BLaER1 treated with 17β-estradiol and CSF1 and Interleukin-3, amounts not matched to agents 10 nM and 100 nM (cell line): Measurements from ENCODE around the gene IFT80.

Experiments used
- H3K27ac ChIP-seq, 11 experiments: shearing (Covaris generic); formaldehyde crosslinking; 2 replicates each; pipeline ENCODE4 v1.8.1; 2022
- H3K27me3 ChIP-seq, 11 experiments: shearing (Covaris generic); formaldehyde crosslinking; 2 replicates each; pipeline ENCODE4 v1.8.1; 2022
- H3K36me3 ChIP-seq, 11 experiments: shearing (Covaris generic); formaldehyde crosslinking; 2 replicates each; pipeline ENCODE4 v1.8.1; 2022
- H3K4me1 ChIP-seq, 10 experiments: shearing (Covaris generic); formaldehyde crosslinking; 2 replicates each; pipeline ENCODE4 v1.8.1; 2022
- H3K4me2 ChIP-seq, 11 experiments: shearing (Covaris generic); formaldehyde crosslinking; 2 replicates each; pipeline ENCODE4 v1.8.1; 2022
- H3K4me3 ChIP-seq, 10 experiments: shearing (Covaris generic); formaldehyde crosslinking; 2 replicates each; pipeline ENCODE4 v1.8.1; 2022
- H3K9ac ChIP-seq, 11 experiments: shearing (Covaris generic); formaldehyde crosslinking; 2 replicates each; pipeline ENCODE4 v1.8.1; 2022
- H3K9me3 ChIP-seq, 11 experiments: shearing (Covaris generic); formaldehyde crosslinking; replicated peaks in 1 of 11; 2 replicates each; pipeline ENCODE4 v1.8.1; 2022
- H4K20me1 ChIP-seq, 11 experiments: shearing (Covaris generic); formaldehyde crosslinking; 2 replicates each; pipeline ENCODE4 v1.8.1; 2022
- Cebpa-rat ChIP-seq, 11 experiments: shearing (Covaris generic); IDR thresholded peaks; 2 replicates each; pipeline ENCODE4 v1.8.1; 2022

Gene IFT80

DNA sequence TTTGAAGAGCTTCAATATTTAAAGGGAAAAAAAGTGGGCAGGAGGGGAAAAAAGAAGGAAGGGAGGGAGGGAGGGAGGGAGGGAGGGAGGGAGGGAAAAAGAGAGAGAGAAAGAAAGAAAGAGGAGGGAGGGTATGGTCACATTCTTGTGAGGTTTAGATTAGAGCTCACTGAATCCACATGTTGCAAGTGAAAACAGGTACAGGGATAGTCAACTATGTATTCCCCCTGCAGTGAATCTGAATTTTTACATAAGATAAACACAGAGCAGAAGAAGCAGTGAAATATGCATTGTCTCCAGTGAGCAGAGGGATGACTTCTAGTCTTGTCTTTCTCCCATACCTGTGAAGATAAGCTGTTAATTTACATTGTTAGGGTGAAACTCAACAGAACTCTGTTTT lies 84.0 kb downstream of the IFT80 start:
- H3K27me3 ChIP-seq, result no peaks in the 10 kb centered on the region
- peaks cover 8 to 45% (median 19%) of the 10 kb centered on the region in 11 experiments; a peak in 16 of 22 replicates for H3K36me3 ChIP-seq
- no peak overlapping the region for H3K4me2 ChIP-seq
- H3K4me3 ChIP-seq, result no peak overlapping the region
- H3K9me3 ChIP-seq, result no peaks in the 10 kb centered on the region
- TF ChIP-seq Cebpa-rat (IDR thresholded peaks at IDR 0.05), result no peak
- no peaks in the 10 kb centered on the region for H4K20me1 ChIP-seq
- no peak overlapping the region for H3K9ac ChIP-seq
- no peak overlapping the region for H3K27ac ChIP-seq
- H3K4me1 ChIP-seq, result no peaks in the 10 kb centered on the region

DNA sequence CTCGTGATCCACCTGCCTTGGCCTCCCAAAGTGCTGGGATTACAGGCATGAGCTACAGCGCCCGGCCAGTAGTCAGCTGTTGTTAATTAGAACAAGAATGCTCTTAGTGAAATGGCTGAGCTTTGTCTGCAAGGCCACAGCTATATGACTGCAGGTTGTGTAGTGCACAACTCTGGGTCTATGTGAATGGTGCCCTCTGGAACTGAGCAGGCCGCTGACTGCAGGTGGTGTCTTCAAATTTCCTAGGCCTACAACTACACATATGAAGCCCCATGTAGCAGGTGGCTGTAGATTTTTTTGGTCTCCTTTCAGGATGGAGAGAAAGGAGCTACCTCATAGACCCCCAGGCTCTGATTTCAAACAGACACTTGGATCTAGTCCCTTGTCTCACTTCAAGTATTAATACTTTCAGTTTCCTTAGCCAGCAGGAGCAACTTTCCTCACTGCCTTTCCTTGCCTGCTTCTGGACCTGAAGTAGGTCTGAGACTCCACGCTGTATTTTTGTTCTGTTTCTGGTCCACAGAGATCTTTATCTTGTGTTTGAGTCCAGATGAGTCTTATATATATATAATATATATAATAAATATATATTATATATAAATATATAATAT lies 86.9 kb downstream of the IFT80 start:
- H4K20me1 ChIP-seq, result no peaks in the 10 kb centered on the region
- no peak overlapping the region for H3K27ac ChIP-seq
- H3K4me3 ChIP-seq, result no peak overlapping the region
- no peak overlapping the region for H3K4me2 ChIP-seq
- H3K4me1 ChIP-seq, result no peaks in the 10 kb centered on the region
- H3K9ac ChIP-seq, result no peak overlapping the region
- H3K36me3 ChIP-seq, result peaks cover 11 to 50% (median 22%) of the 10 kb centered on the region in 11 experiments; a peak in 19 of 22 replicates
- peaks cover 0 to 6% (median 4%) of the 10 kb centered on the region in 11 experiments; a peak in 9 of 22 replicates for H3K9me3 ChIP-seq
- H3K27me3 ChIP-seq, result no peaks in the 10 kb centered on the region
- no peak for TF ChIP-seq Cebpa-rat (IDR thresholded peaks at IDR 0.05)

DNA sequence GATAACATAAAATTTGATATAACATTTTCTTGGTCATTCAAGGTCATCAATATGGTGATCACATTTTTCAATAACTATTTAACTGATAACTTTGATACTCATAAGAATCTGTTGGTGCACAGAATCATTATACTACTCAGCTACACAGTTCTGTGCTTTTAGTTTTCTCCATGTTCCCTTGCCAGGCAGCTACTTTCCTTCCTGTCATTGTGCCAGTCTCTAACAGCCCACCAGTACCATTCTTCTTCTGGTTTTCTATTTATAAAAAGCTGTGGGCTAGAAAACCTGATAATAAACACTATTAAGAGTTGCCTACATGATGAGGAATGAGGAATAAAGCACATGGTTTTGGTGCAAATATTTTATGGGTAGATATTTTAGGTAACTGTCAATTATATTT lies 96.2 kb downstream of the IFT80 start:
- Histone ChIP-seq H3K9ac (no peak overlapping the region), H3K27me3 (no peaks in the 10 kb centered on the region), H3K4me2 (no peak overlapping the region), H3K4me1 (no peaks in the 10 kb centered on the region), H3K27ac (no peak overlapping the region), H3K4me3 (no peak overlapping the region), H3K36me3 (peaks cover 0 to 37% (median 21%) of the 10 kb centered on the region in 11 experiments; a peak in 17 of 22 replicates), H3K9me3 (no peaks in the 10 kb centered on the region), H4K20me1 (no peaks in the 10 kb centered on the region)
- no peak for TF ChIP-seq Cebpa-rat (IDR thresholded peaks at IDR 0.05)

DNA sequence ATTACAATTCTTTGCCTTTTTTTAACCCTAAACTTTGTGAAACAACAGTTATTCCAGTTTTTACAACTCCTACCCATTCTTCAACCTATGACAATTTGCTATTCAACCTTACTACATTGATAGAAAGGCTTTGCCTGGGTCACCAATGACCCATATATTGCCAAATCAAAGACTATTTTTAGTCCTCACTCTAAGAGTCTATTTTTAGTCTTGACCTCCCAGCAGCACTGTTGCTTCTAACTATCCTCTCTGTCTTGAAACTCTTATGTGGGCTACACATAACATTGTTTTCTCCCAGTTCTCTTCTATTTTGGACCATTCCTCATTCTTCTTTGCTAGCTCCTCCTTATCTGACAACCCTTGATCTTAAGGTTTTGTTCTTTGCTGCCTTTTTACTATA lies 102.4 kb downstream of the IFT80 start:
- H3K27me3 ChIP-seq, result no peaks in the 10 kb centered on the region
- H3K9ac ChIP-seq, result no peak overlapping the region
- no peak overlapping the region for H3K27ac ChIP-seq
- TF ChIP-seq Cebpa-rat (IDR thresholded peaks at IDR 0.05), result no peak
- peaks cover 0 to 20% (median 6%) of the 10 kb centered on the region in 11 experiments; a peak in 10 of 22 replicates for H3K36me3 ChIP-seq
- H3K4me1 ChIP-seq, result no peaks in the 10 kb centered on the region
- H3K4me2 ChIP-seq, result no peak overlapping the region
- no peaks in the 10 kb centered on the region for H3K9me3 ChIP-seq
- no peak overlapping the region for H3K4me3 ChIP-seq
- no peaks in the 10 kb centered on the region for H4K20me1 ChIP-seq

DNA sequence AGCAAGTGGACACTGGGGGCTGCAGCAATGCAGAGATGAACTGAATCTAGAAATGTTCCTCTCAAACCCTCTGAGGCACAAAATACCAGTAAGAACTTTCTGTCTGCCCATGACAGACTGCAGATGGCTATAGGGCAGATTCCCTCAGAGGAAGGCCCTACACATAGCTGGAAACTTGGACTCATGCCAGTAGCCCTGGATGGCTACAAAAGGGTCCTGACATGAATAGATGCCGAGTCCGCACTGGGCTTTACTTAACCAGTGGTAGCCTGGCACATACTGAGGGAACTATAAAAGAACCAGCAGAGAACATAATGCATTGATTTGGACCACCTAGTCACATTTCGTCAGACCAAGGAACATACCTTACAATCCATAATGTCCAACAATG lies 107.1 kb downstream of the IFT80 start:
- Histone ChIP-seq H3K4me2 (no peak overlapping the region), H3K36me3 (peaks cover 0 to 29% (median 3%) of the 10 kb centered on the region in 11 experiments; a peak in 8 of 22 replicates)

DNA sequence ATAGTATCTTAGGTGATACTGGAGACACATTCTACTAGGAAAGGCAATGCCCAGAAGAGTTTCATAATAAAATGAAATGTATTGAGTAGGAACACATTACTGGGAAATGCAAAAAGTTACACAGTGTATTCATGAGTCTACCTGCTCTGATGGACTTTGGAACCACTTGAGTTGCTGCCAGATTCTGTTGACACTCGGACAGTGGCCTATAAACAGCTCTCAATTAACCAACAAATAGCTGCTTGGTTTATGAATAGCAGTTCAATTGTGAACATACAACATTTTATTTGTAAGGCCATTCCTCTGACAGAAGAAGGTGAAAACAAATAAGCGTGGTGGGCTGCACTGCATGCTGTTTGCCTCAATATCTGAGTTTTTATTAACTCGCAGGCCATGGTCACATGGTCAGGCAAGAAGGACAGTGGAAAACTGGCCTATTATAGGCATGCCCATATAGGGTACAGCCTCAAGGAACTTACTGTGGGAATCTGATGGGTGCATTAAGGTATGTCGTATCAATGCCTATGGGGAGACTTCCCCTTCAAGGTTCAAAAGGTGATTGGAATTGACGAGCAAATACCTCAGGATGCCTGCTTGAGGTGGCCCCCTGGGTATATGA lies 107.6 kb downstream of the IFT80 start:
- H3K4me1 ChIP-seq, result no peaks in the 10 kb centered on the region
- no peak overlapping the region for H3K9ac ChIP-seq
- no peaks in the 10 kb centered on the region for H3K9me3 ChIP-seq
- H3K27ac ChIP-seq, result no peak overlapping the region
- peaks cover 0 to 34% (median 6%) of the 10 kb centered on the region in 11 experiments; a peak in 8 of 22 replicates for H3K36me3 ChIP-seq
- no peak overlapping the region for H3K4me3 ChIP-seq
- TF ChIP-seq Cebpa-rat (IDR thresholded peaks at IDR 0.05), result no peak
- no peaks in the 10 kb centered on the region for H3K27me3 ChIP-seq
- no peak overlapping the region for H3K4me2 ChIP-seq
- H4K20me1 ChIP-seq, result no peaks in the 10 kb centered on the region

More for the DNA sequence above, 107.1 kb downstream of the IFT80 start:
- Histone ChIP-seq H3K4me1 (no peaks in the 10 kb centered on the region), H3K27me3 (no peaks in the 10 kb centered on the region), H4K20me1 (no peaks in the 10 kb centered on the region), H3K4me3 (no peak overlapping the region), H3K9ac (no peak overlapping the region), H3K9me3 (no peaks in the 10 kb centered on the region), H3K27ac (no peak overlapping the region)
- no peak for TF ChIP-seq Cebpa-rat (IDR thresholded peaks at IDR 0.05)

DNA sequence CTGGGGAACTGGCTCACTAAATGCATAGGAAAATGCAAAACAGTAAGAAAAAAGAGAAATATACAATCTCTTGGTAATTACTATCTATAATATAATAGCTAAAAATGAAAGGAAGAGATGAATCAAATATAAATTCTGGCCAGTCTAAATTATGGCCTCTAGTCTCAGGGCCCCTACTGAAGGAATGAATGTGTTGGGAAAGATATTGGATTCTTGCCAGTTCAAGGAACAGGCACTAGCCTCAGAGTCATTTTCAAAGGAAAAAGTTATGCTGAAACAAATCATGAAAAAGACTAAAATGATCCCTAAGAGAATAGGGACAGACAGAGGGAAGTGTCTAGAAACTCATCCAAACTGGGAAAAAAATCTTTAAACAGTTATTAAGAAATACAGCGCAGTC lies 111.4 kb downstream of the IFT80 start:
- H3K9me3 ChIP-seq, result no peaks in the 10 kb centered on the region
- H4K20me1 ChIP-seq, result no peaks in the 10 kb centered on the region
- H3K27me3 ChIP-seq, result no peaks in the 10 kb centered on the region
- H3K36me3 ChIP-seq, result peaks cover 0 to 29% (median 5%) of the 10 kb centered on the region in 11 experiments; a peak in 6 of 22 replicates
- H3K27ac ChIP-seq, result no peak overlapping the region
- no peak overlapping the region for H3K4me2 ChIP-seq
- no peak overlapping the region for H3K9ac ChIP-seq
- no peaks in the 10 kb centered on the region for H3K4me1 ChIP-seq
- no peak overlapping the region for H3K4me3 ChIP-seq
- TF ChIP-seq Cebpa-rat (IDR thresholded peaks at IDR 0.05), result no peak

DNA sequence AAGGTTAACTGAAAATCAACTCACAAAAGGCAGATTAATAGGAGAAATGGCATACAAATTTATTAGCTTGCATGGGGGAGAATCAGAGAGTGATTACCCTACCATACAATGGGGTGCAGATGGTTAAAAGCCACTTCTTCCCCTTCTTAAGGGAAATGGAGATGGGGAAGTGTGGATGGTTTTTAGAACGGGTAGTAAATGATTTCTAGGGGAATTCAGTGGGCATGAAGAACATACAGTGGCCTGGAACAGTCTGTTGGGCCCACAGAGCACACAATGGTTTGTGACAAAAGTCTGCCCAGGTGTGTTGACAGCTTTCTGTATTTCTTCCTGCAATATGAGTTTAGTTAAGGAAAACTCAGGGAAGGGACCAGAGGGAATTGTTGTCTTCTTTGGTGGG lies 112.8 kb downstream of the IFT80 start:
- Histone ChIP-seq H3K27ac (no peak overlapping the region), H3K27me3 (no peaks in the 10 kb centered on the region), H3K9ac (no peak overlapping the region), H4K20me1 (no peaks in the 10 kb centered on the region), H3K36me3 (peaks cover 0 to 37% (median 10%) of the 10 kb centered on the region in 11 experiments; a peak in 12 of 22 replicates), H3K4me1 (no peaks in the 10 kb centered on the region), H3K4me3 (no peak overlapping the region), H3K4me2 (no peak overlapping the region), H3K9me3 (no peaks in the 10 kb centered on the region)
- TF ChIP-seq Cebpa-rat (IDR thresholded peaks at IDR 0.05), result no peak

DNA sequence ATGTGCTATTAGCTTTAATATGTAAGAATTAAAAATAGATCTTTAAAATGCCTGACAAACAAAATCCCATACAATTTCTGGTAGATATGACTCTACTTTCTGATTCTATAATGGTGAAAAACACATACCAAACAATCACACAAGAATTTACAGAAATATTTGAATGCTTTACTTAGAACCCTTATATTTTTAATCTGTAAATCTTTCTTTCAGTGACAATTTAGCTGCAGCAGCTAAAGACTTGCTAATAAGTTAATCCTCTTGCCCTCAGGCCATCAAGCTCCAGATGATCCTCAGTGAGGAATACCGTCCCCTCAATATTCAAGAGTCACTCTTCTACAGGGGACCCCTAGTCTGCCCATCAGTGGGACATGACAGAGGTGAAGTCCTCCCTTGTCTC lies 118.2 kb downstream of the IFT80 start:
- Histone ChIP-seq H3K36me3 (peaks cover 20 to 49% (median 34%) of the 10 kb centered on the region in 11 experiments; a peak in 19 of 22 replicates), H3K4me1 (no peaks in the 10 kb centered on the region)
- TF ChIP-seq Cebpa-rat (IDR thresholded peaks at IDR 0.05), result no peak

DNA sequence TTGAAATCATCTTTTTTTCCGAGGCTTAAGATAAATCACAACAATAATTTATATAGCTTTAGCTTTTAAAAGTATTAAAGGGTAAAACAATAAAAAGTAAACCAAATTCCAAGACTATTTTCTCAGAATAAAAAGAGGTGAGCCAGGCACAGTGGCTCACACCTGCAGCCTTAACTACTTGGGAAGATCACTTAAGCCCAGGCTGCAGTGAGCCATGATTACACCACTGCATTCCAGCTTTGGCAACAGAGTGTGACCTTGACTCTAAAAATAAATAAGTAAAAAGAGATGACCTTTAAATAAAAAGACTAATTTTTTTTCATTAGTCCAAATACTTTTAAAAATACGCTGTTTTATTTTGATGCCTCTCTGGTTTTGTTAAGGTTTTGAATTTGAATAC lies 119.4 kb downstream of the IFT80 start:
- H4K20me1 ChIP-seq, result no peaks in the 10 kb centered on the region
- no peaks in the 10 kb centered on the region for H3K4me1 ChIP-seq
- no peak for TF ChIP-seq Cebpa-rat (IDR thresholded peaks at IDR 0.05)
- no peaks in the 10 kb centered on the region for H3K9me3 ChIP-seq
- no peak overlapping the region for H3K9ac ChIP-seq
- no peaks in the 10 kb centered on the region for H3K27me3 ChIP-seq
- H3K4me2 ChIP-seq, result no peak overlapping the region
- H3K27ac ChIP-seq, result no peak overlapping the region
- no peak overlapping the region for H3K4me3 ChIP-seq
- peaks cover 23 to 51% (median 36%) of the 10 kb centered on the region in 11 experiments; a peak in 20 of 22 replicates for H3K36me3 ChIP-seq

More for the DNA sequence above, 118.2 kb downstream of the IFT80 start:
- Histone ChIP-seq H3K4me2 (no peak overlapping the region), H3K27me3 (no peaks in the 10 kb centered on the region), H3K9me3 (no peaks in the 10 kb centered on the region), H4K20me1 (no peaks in the 10 kb centered on the region), H3K27ac (no peak overlapping the region), H3K9ac (no peak overlapping the region), H3K4me3 (no peak overlapping the region)
